ENCODE results near the gene HHAT. TPM values are rescaled to one million over a fixed set of nuclear protein-coding genes. Genes with fewer than 3 reads are reported as not detected.

Gene HHAT
- total and polyA plus RNA-seq, 2 of the 4 experiments (the other 2 are of a cell fraction): 1.7 to 2.5 TPM

- Histone ChIP-seq H3K4me2 (ENCODE audit: low read depth, low read length) (no peak overlapping the region), H3K18ac (ENCODE audit: low read depth, low read length) (no peak overlapping the region), H3K36me3 (ENCODE audit: control insufficient read depth, insufficient read depth, low read length) (no peaks in the 10 kb centered on the region), H3K27me3 (ENCODE audit: control insufficient read depth, insufficient read depth, low read length) (no peaks in the 10 kb centered on the region), H2AK5ac (ENCODE audit: low read depth, low read length) (no peak overlapping the region), H3K56ac (ENCODE audit: extremely low read depth, insufficient read depth, low read length) (no peak overlapping the region), H4K91ac (ENCODE audit: insufficient read depth, low read depth, low read length) (no peak overlapping the region), H3K79me1 (ENCODE audit: low read depth in 1 of 2, low read length in 2 of 2) (no peaks in the 10 kb centered on the region), H3K23ac (ENCODE audit: low read depth, low read length) (no peak overlapping the region), H3K9ac (ENCODE audit: low read depth, low read length) (no peak overlapping the region), H2AFZ (replicated peaks; ENCODE audit: low read length, poor library complexity) (no peak overlapping the region), H4K8ac (ENCODE audit: low read depth in 2 of 2, low read length in 2 of 2) (no peak overlapping the region), H2BK15ac (ENCODE audit: low read depth, low read length) (no peak overlapping the region), H3K4me1 (ENCODE audit: control insufficient read depth, insufficient read depth, low read length) (no peaks in the 10 kb centered on the region), H2AK9ac (replicated peaks; ENCODE audit: low read depth, low read length, poor library complexity) (no peak overlapping the region), H2BK120ac (ENCODE audit: low read depth, low read length) (no peak overlapping the region), H3K4me3 (ENCODE audit: insufficient read depth, low read depth, low read length) (no peak overlapping the region), H3K14ac (replicated peaks; ENCODE audit: low read depth, low read length) (no peak overlapping the region), H2BK20ac (ENCODE audit: low read depth, low read length) (no peak overlapping the region), H4K5ac (ENCODE audit: low read depth, low read length) (no peak overlapping the region), H4K20me1 (ENCODE audit: insufficient read depth, low read length) (no peaks in the 10 kb centered on the region), H3K27ac (ENCODE audit: insufficient read depth, low read length) (no peak overlapping the region), H2BK5ac (ENCODE audit: low read depth, low read length, poor library complexity, severe bottlenecking) (no peak overlapping the region), H3K4ac (ENCODE audit: low read depth, low read length) (no peak overlapping the region), H3K9me3 (ENCODE audit: control insufficient read depth, insufficient read depth, low read length) (no peaks in the 10 kb centered on the region), H3K9me1 (ENCODE audit: insufficient read depth, low read length) (no peaks in the 10 kb centered on the region)
- TF ChIP-seq CEBPB (IDR thresholded peaks at IDR 0.05; ENCODE audit: low read depth, low read length) (no peak), ELK1 (IDR thresholded peaks at IDR 0.05; ENCODE audit: borderline replicate concordance, low read depth, low read length) (no peak), RAD21 (IDR thresholded peaks at IDR 0.05; ENCODE audit: low read length) (no peak), FOS (IDR thresholded peaks at IDR 0.05; ENCODE audit: low read depth, low read length) (no peak), CTCF (conservative IDR thresholded peaks at IDR 0.05; ENCODE audit: low read depth, low read length) (no peak)
- POLR2A ChIA-PET (ENCODE audit: unreplicated experiment): no interaction called here
- ATAC-seq (ENCODE audit: low read depth) (no peak), DNase-seq (no peak)
- dilution Hi-C loops (cut with HindIII; ENCODE audit: low sequenced_read_pairs, unreplicated experiment) (no loop called here), intact Hi-C loops (cut with micrococcal nuclease) (no loop called here), in situ Hi-C loops (cut with MboI; ENCODE audit: low sequenced_read_pairs) (no loop called here)
- no CpG with 5 or more reads among the region's 2 CpGs for WGBS, 2 experiments (ENCODE audit: extremely low coverage in 2 of 2, insufficient read length in 1 of 2)
- CTCF ChIA-PET: interaction anchor here (1.4 kb wide), 1 partner anchor 77 kb away, joined by 3 read pairs; no protein-coding TSS in a partner anchor
- no TSS peak for BruUV-seq (replicated peaks)
These were observed 178.0 kb downstream of the HHAT start for GRCh38 chr1:210506689-210507088.
